Measurements from ENCODE around the gene TMEM92.

DNA sequence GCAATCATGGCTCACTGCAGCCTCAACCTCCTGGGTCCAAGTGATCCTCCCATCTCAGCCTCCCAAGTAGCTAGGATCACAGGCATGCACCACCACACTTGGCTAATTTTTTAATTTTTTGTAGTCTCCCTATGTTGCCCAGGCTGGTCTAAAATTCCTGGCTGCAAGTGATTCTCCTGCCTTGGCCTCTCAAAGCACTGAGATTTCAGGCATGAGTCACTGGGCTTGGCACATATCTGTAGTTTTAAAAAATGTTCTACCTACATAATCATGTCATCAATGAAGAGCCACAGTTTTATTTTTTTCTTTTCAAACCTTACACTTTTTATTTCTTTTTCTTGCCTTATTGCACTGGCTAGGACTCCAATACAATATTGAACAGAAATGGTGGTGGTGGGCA is 39.7 kb upstream of the TMEM92 start:
- TF ChIP-seq POLR2A (IDR thresholded peaks at IDR 0.05) (no peak), CTCF (IDR thresholded peaks at IDR 0.05) (no peak)
